SK-N-SH (cell line): ENCODE data around the gene RTN3. TPM values are rescaled to one million over a fixed set of nuclear protein-coding genes. Genes with fewer than 3 reads are reported as not detected.

Experiments
- CTCF ChIA-PET: fragments of 300-600, 350-600 bp; formaldehyde crosslinking; extraction: SDS; loops from one replicate; lab custom pipeline; 2021; lab: Yijun Ruan, JAX
- POLR2A ChIA-PET: fragments of 350-600 bp; sonication (Branson Sonifier 250); formaldehyde crosslinking; extraction: SDS; loops from one replicate; lab custom pipeline; 2020; ENCODE audit warnings: antibody characterized with exemption, inconsistent platforms; lab: Yijun Ruan, JAX
- DNase-seq: peaks from one replicate; pipeline ENCODE4 v3.0.0; 2012
- H2AFZ ChIP-seq: fragments of 200-600 bp; sonication (generic); 2 replicates; pipeline ENCODE4 v1.8.1; 2016; ENCODE audit warnings: antibody characterized with exemption, mild to moderate bottlenecking, low read depth
- H3F3A ChIP-seq: fragments of 200-600 bp; sonication (generic); replicated peaks from 2 replicates; pipeline ENCODE3; 2016; ENCODE audit warnings: antibody characterized with exemption, mild to moderate bottlenecking; ENCODE audit not compliant: insufficient read depth
- H3K27ac ChIP-seq, 2 experiments: fragments of 200-500 bp in 1 of 2; fragments of 200-600 bp in 1 of 2; sonication (Bioruptor generic) in 1 of 2; sonication (generic), shearing (Covaris generic) in 1 of 2; 2 replicates each; pipeline versions ENCODE4 v1.5.1 to v1.6.1; 2014 to 2016; ENCODE audit warnings: low read depth in 2 of 2, inconsistent platforms in 1 of 2, low read length in 1 of 2, mild to moderate bottlenecking in 1 of 2, mixed read lengths in 1 of 2
- H3K27me3 ChIP-seq: fragments of 200-600 bp; sonication (generic), shearing (Covaris generic); 2 replicates; pipeline ENCODE4 v1.6.1; 2016; ENCODE audit warnings: mixed run types; ENCODE audit not compliant: insufficient read depth
- H3K36me3 ChIP-seq, 2 experiments: fragments of 200-500 bp in 1 of 2; fragments of 200-600 bp in 1 of 2; sonication (Bioruptor generic) in 1 of 2; sonication (generic) in 1 of 2; replicated peaks in 1 of 2; 2 replicates each; pipeline versions ENCODE3 to v1.5.1; 2014 to 2016; ENCODE audit warnings: low read length in 1 of 2, mild to moderate bottlenecking in 1 of 2; ENCODE audit not compliant: insufficient read depth in 2 of 2, control insufficient read depth in 1 of 2
- H3K4me1 ChIP-seq, 2 experiments: fragments of 200-500 bp in 1 of 2; fragments of 200-600 bp in 1 of 2; sonication (Bioruptor generic) in 1 of 2; sonication (generic), shearing (Covaris generic) in 1 of 2; 2 replicates each; pipeline versions ENCODE4 v1.5.1 to v1.6.1; 2014 to 2016; ENCODE audit warnings: low read depth in 1 of 2, low read length in 1 of 2, mixed run types in 1 of 2; ENCODE audit not compliant: insufficient read depth in 2 of 2, control insufficient read depth in 1 of 2
- H3K4me2 ChIP-seq: fragments of 200-600 bp; sonication (generic), shearing (Covaris generic); 2 replicates; pipeline ENCODE4 v1.6.1; 2017; ENCODE audit warnings: mixed run types
- H3K4me3 ChIP-seq, 2 experiments: fragments of 200-500 bp in 1 of 2; fragments of 200-600 bp in 1 of 2; sonication (Bioruptor generic) in 1 of 2; sonication (generic), shearing (Covaris generic) in 1 of 2; 2 replicates each; pipeline versions ENCODE4 v1.5.1 to v1.8.1; 2014 to 2016; ENCODE audit warnings: low read depth in 2 of 2, inconsistent platforms in 1 of 2, low read length in 1 of 2, mild to moderate bottlenecking in 1 of 2, mixed read lengths in 1 of 2, moderate library complexity in 1 of 2
- H3K79me2 ChIP-seq: fragments of 200-600 bp; sonication (generic); 2 replicates; pipeline ENCODE4 v1.8.1; 2017; ENCODE audit warnings: mild to moderate bottlenecking; ENCODE audit not compliant: insufficient read depth
- H3K9ac ChIP-seq: fragments of 200-600 bp; sonication (generic); 2 replicates; pipeline ENCODE4 v1.6.1; 2017; ENCODE audit warnings: mixed run types
- H3K9me2 ChIP-seq: fragments of 200-600 bp; sonication (generic); 2 replicates; pipeline ENCODE4 v1.6.1; 2017; ENCODE audit warnings: mixed run types
- H3K9me3 ChIP-seq: fragments of 200-600 bp; sonication (generic); 2 replicates; pipeline ENCODE4 v1.6.1; 2017; ENCODE audit warnings: mixed run types, mild to moderate bottlenecking, moderate library complexity
- H4K20me1 ChIP-seq: fragments of 200-600 bp; sonication (generic); 2 replicates; pipeline ENCODE4 v1.6.1; 2017; ENCODE audit warnings: mild to moderate bottlenecking, mixed run types; ENCODE audit not compliant: insufficient read depth
- FOSL2 ChIP-seq: IDR thresholded peaks from 2 replicates; pipeline ENCODE4 v1.4.0; 2012; ENCODE audit warnings: low read depth, mild to moderate bottlenecking, moderate library complexity, borderline replicate concordance
- NFIC ChIP-seq: IDR thresholded peaks from 2 replicates; pipeline ENCODE4 v1.4.0; 2012; ENCODE audit warnings: borderline replicate concordance
- POLR2AphosphoS5 ChIP-seq: IDR thresholded peaks from 2 replicates; pipeline ENCODE4 v1.6.1; 2012; ENCODE audit warnings: low read depth, low read length
- REST ChIP-seq: IDR thresholded peaks from 2 replicates; pipeline ENCODE4 v1.6.1; 2012; ENCODE audit warnings: mild to moderate bottlenecking, low read depth, low read length, moderate library complexity
- RFX5 ChIP-seq: IDR thresholded peaks from 2 replicates; pipeline ENCODE4 v1.6.1; 2012; ENCODE audit warnings: mild to moderate bottlenecking, improper control_type of control experiment, low read length
- RXRA ChIP-seq: IDR thresholded peaks from 2 replicates; pipeline ENCODE4 v1.4.0; 2012; ENCODE audit warnings: low read depth, mild to moderate bottlenecking, borderline replicate concordance
- SMC3 ChIP-seq: IDR thresholded peaks from 2 replicates; pipeline ENCODE4 v1.6.1; 2012; ENCODE audit warnings: low read depth, low read length, improper control_type of control experiment
- TAF1 ChIP-seq: IDR thresholded peaks from 2 replicates; pipeline ENCODE4 v1.6.1; 2012; ENCODE audit warnings: low read depth, mild to moderate bottlenecking, low read length, moderate library complexity, borderline replicate concordance
- TEAD4 ChIP-seq: IDR thresholded peaks from 2 replicates; pipeline ENCODE4 v1.4.0; 2012; ENCODE audit warnings: mild to moderate bottlenecking, borderline replicate concordance; ENCODE audit not compliant: insufficient read depth
- USF1 ChIP-seq: IDR thresholded peaks from 2 replicates; pipeline ENCODE4 v1.4.0; 2012; ENCODE audit warnings: low read depth, borderline replicate concordance
- WGBS: methylation state at CpG from one replicate; pipeline ENCODE4 v1.1.6; 2017; ENCODE audit warnings: low lambda C conversion rate; 5-methylcytosine and 5-hydroxymethylcytosine counted together
- polyA plus RNA-seq, 3 experiments: library from polyadenylated mRNA; depleted of rRNA; stranded (reverse); fragments of >200 nt; gene quantifications; 2 replicates each; pipeline ENCODE4 v1.2.3, GENCODE V29; 2012

Gene RTN3
- polyA plus RNA-seq, 1 of the 3 experiments (the other 2 are of a cell fraction), result 52.7 TPM

GRCh38 chr11:63698976-63699733 lies 17.9 kb downstream of the RTN3 start:
- Histone ChIP-seq H3F3A (peaks cover 7% of the 10 kb centered on the region), H2AFZ (no peak overlapping the region), H3K27me3 (no peaks in the 10 kb centered on the region), H3K36me3 (peaks cover 0 to 16% of the 10 kb centered on the region in 2 experiments), H3K4me2 (no peak overlapping the region), H3K79me2 (peaks cover 86% of the 10 kb centered on the region), H3K9ac (no peak overlapping the region), H4K20me1 (no peaks in the 10 kb centered on the region)
- CTCF ChIA-PET, result interaction anchor here (0.8 to 1.9 kb wide), 3 partner anchors 9 to 69 kb away, joined by 3 to 6 read pairs (median 3); no protein-coding TSS in a partner anchor
- POLR2A ChIA-PET, result no interaction called here
- DNase-seq, result no peak
- no peak for TF ChIP-seq USF1
- TF ChIP-seq RXRA, result no peak
- TF ChIP-seq NFIC, result 0 out of 2 replicates have a peak, but pooled peaks have one; percentile 5
- TF ChIP-seq TEAD4, result no peak
- TF ChIP-seq, all 33 proteins: peak for 1
- Histone ChIP-seq H3K9me3 (no peaks in the 10 kb centered on the region), H3K4me1 (peaks cover 2% of the 10 kb centered on the region in 2 experiments; a peak in 2 of 4 replicates), H3K27ac (no peak overlapping the region), H3K4me3 (no peak overlapping the region), H3K9me2 (no peaks in the 10 kb centered on the region)
- WGBS, result 95% methylated on average over 11 of the region's 11 CpGs

GRCh38 chr11:63699896-63700295 lies 18.6 kb downstream of the RTN3 start:
- Histone ChIP-seq H3K27me3 (no peaks in the 10 kb centered on the region), H3K4me2 (no peak overlapping the region), H3K79me2 (peaks cover 86% of the 10 kb centered on the region), H4K20me1 (no peaks in the 10 kb centered on the region), H2AFZ (no peak overlapping the region), H3K9me2 (no peaks in the 10 kb centered on the region), H3K9me3 (no peaks in the 10 kb centered on the region), H3K4me1 (peaks cover 2 to 8% of the 10 kb centered on the region in 2 experiments; a peak in 2 of 4 replicates), H3K4me3 (no peak overlapping the region), H3K27ac (no peak overlapping the region), H3F3A (peaks cover 7% of the 10 kb centered on the region), H3K9ac (no peak overlapping the region), H3K36me3 (peaks cover 0 to 16% of the 10 kb centered on the region in 2 experiments)
- 100% methylated on average over 1 of the region's 1 CpG for WGBS
- ChIA-PET CTCF (interaction anchor here (0.5 to 1.9 kb wide), 5 partner anchors 10 to 38 kb away, joined by 3 to 6 read pairs (median 3); no protein-coding TSS in a partner anchor), POLR2A (no interaction called here)
- no peak for TF ChIP-seq FOSL2
- no peak for TF ChIP-seq REST
- TF ChIP-seq POLR2AphosphoS5, result no peak
- no peak for TF ChIP-seq SMC3
- TF ChIP-seq TAF1, result no peak
- no peak for TF ChIP-seq RFX5
- no peak for DNase-seq
